Stimulated activated CD8-positive, alpha-beta memory T cell treated with anti-CD3 and anti-CD28 coated beads, Interleukin-7, amount 100 ng/mL, for 1 hour (primary cell): ENCODE data around the gene C15orf62.

Experiments used
- DNase-seq, 2 donors: peaks; one replicate each; pipeline ENCODE4 v3.0.0-alpha.2; 2020; ENCODE audit warnings: low read depth in 2 of 2

Gene C15orf62

GRCh38 chr15:40755812-40756208 is 14.0 kb upstream of the C15orf62 start:
- DNase-seq: no peak

- no peak for DNase-seq
Measured at GRCh38 chr15:40756938-40757337, 12.8 kb upstream of the C15orf62 start.

GRCh38 chr15:40759961-40760360 is 9.8 kb upstream of the C15orf62 start:
- no peak for DNase-seq

GRCh38 chr15:40762919-40763800 is 6.6 kb upstream of the C15orf62 start:
- DNase-seq: no peak

- DNase-seq: no peak
Measured at GRCh38 chr15:40763801-40764628, 5.8 kb upstream of the C15orf62 start, which contains the start of gene GCHFR. TSS of gene GCHFR (plus strand) at chr15:40764068. CDS start at chr15:40764181, 113 bp downstream.

- no peak for DNase-seq
Measured at GRCh38 chr15:40764629-40765103, 5.1 kb upstream of the C15orf62 start.

- DNase-seq: no peak
Measured at GRCh38 chr15:40766194-40766815, 3.5 kb upstream of the C15orf62 start.

GRCh38 chr15:40766906-40767837 is 2.6 kb upstream of the C15orf62 start:
- DNase-seq: no peak

- no peak for DNase-seq
Measured at GRCh38 chr15:40767838-40768500, 1.8 kb upstream of the C15orf62 start.

GRCh38 chr15:40768521-40769273 is 1.1 kb upstream of the C15orf62 start:
- DNase-seq: no peak

- DNase-seq: no peak
Measured at GRCh38 chr15:40770147-40770721, 454 bp downstream of the C15orf62 start.

GRCh38 chr15:40771242-40771641 is 1.5 kb downstream of the C15orf62 start:
- no peak for DNase-seq

GRCh38 chr15:40772014-40772413 is 2.2 kb downstream of the C15orf62 start:
- DNase-seq: no peak

GRCh38 chr15:40773496-40773895 is 3.7 kb downstream of the C15orf62 start:
- DNase-seq: no peak

- DNase-seq: no peak
Measured at GRCh38 chr15:40773902-40774301, 4.1 kb downstream of the C15orf62 start.

- no peak for DNase-seq
Measured at GRCh38 chr15:40775007-40775406, 5.2 kb downstream of the C15orf62 start.

- DNase-seq: no peak
Measured at GRCh38 chr15:40775740-40776536, 6.2 kb downstream of the C15orf62 start.

- DNase-seq: no peak
Measured at GRCh38 chr15:40776537-40777141, 6.9 kb downstream of the C15orf62 start.
